ENCODE results near the gene SLC51A.

Gene SLC51A

GRCh38 chr3:196281962-196282361 is 65.6 kb downstream of the SLC51A start:
- TF ChIP-seq EP300 (IDR thresholded peaks at IDR 0.05; ENCODE audit: borderline replicate concordance): no peak
- TF ChIP-seq TCF12 (IDR thresholded peaks at IDR 0.05; ENCODE audit: low read depth): no peak
- no peak for TF ChIP-seq EGR1 (IDR thresholded peaks at IDR 0.05)
- TF ChIP-seq REST (IDR thresholded peaks at IDR 0.05; ENCODE audit: low read depth): no peak
- no peak for TF ChIP-seq ZBTB7A (IDR thresholded peaks at IDR 0.05; ENCODE audit: low read depth)

Data from Ishikawa (cell line).